C4-2B (cell line): ENCODE data around the gene ELOA2.
"Not testable (repeated sequence)": the region's sequence is repeated elsewhere in the genome, so short reads cannot be mapped to it uniquely, and the experiment has no call there.

Experiments used
- CTCF ChIP-seq: fragments of 450-650 bp; conservative IDR thresholded peaks from 2 replicates; pipeline ENCODE4 v1.5.1; 2017; ENCODE audit warnings: mild to moderate bottlenecking
- ZFX ChIP-seq: fragments of 450-650 bp; IDR thresholded peaks from 2 replicates; pipeline ENCODE4 v1.6.1; 2017

GRCh38 chr18:47034591-47034990, 830 bp downstream of the ELOA2 start:
- not testable (repeated sequence) for TF ChIP-seq CTCF, ZFX
